NCI-H2107 (cell line): Measurements from ENCODE around the gene LUZP4.
A peak's percentile ranks its signal among the peaks of the same experiment; 100 is the strongest.
"Not testable (repeated sequence)": the region's sequence is repeated elsewhere in the genome, so short reads cannot be mapped to it uniquely, and the experiment has no call there.

Source experiments
- DNase-seq: peaks from one replicate; lab custom pipeline; 2025; lab: John Stamatoyannopoulos, UW

Gene LUZP4

GRCh38 chrX:115337491-115338144, 48.1 kb downstream of the LUZP4 start:
- no peak for DNase-seq

GRCh38 chrX:115339441-115340025, 50.0 kb downstream of the LUZP4 start:
- no peak for DNase-seq

GRCh38 chrX:115341421-115341820, 51.9 kb downstream of the LUZP4 start:
- DNase-seq: no peak

- peak; percentile 82 for DNase-seq
Observed at GRCh38 chrX:115344885-115345614, 55.5 kb downstream of the LUZP4 start.

- DNase-seq: no peak
Observed at GRCh38 chrX:115345615-115346014, 56.1 kb downstream of the LUZP4 start.

GRCh38 chrX:115346738-115347137, 57.2 kb downstream of the LUZP4 start:
- not testable (repeated sequence) for DNase-seq

GRCh38 chrX:115348446-115349225, 59.1 kb downstream of the LUZP4 start:
- no peak for DNase-seq

- no peak for DNase-seq
Observed at GRCh38 chrX:115350711-115351381, 61.3 kb downstream of the LUZP4 start.

- no peak for DNase-seq
Observed at GRCh38 chrX:115356369-115356768, 66.9 kb downstream of the LUZP4 start.
